AG10803 (cell line): ENCODE data around the gene SMTNL2.

Experiments
- DNase-seq: peaks from one replicate; pipeline ENCODE4 v3.0.0; 2010; ENCODE audit warnings: low read depth
- H3K4me3 ChIP-seq: 2 replicates; pipeline ENCODE4 v1.5.1; 2011; ENCODE audit warnings: mild to moderate bottlenecking, low read length, control low read depth
- CTCF ChIP-seq: conservative IDR thresholded peaks from 2 replicates; pipeline ENCODE4 v1.5.1; 2011; ENCODE audit warnings: mild to moderate bottlenecking, low read length, control low read depth, inconsistent platforms

SMTNL2 gene

GRCh38 chr17:4551796-4552525 lies 32.4 kb upstream of the SMTNL2 start:
- no peak for DNase-seq
- no peak for TF ChIP-seq CTCF
- H3K4me3 ChIP-seq: no peak overlapping the region

- peak overlapping the region; percentile 99 for H3K4me3 ChIP-seq
- no peak for TF ChIP-seq CTCF
- no peak for DNase-seq
Observed at GRCh38 chr17:4553669-4554068, 30.7 kb upstream of the SMTNL2 start.

GRCh38 chr17:4554441-4554996 lies 29.8 kb upstream of the SMTNL2 start:
- no peak for TF ChIP-seq CTCF
- no peak for DNase-seq
- peak overlapping the region; percentile 99 for H3K4me3 ChIP-seq

- TF ChIP-seq CTCF: peak; percentile 43
- DNase-seq: peak; percentile 93
- peak within 1 kb of the TSS; percentile 99 for H3K4me3 ChIP-seq
Observed at GRCh38 chr17:4554997-4555799, 29.1 kb upstream of the SMTNL2 start, which contains the start of gene MYBBP1A. TSS of gene MYBBP1A (minus strand) at chr17:4555384. CDS start at chr17:4555324, 60 bp downstream.

GRCh38 chr17:4555873-4556759 lies 28.2 kb upstream of the SMTNL2 start:
- peak overlapping the region; percentile 99 for H3K4me3 ChIP-seq
- TF ChIP-seq CTCF: no peak
- no peak for DNase-seq

- TF ChIP-seq CTCF: no peak
- no peak overlapping the region for H3K4me3 ChIP-seq
- no peak for DNase-seq
Observed at GRCh38 chr17:4556996-4557395, 27.3 kb upstream of the SMTNL2 start.
